SK-N-SH (cell line): Measurements from ENCODE around the gene HRK.

Source experiments
- JUND ChIP-seq: IDR thresholded peaks from 2 replicates; pipeline ENCODE4 v1.4.0; 2012
- NRF1 ChIP-seq: IDR thresholded peaks from 2 replicates; pipeline ENCODE4 v1.6.1; 2012; ENCODE audit warnings: low read depth, mild to moderate bottlenecking, low read length
- POLR2AphosphoS5 ChIP-seq: IDR thresholded peaks from 2 replicates; pipeline ENCODE4 v1.6.1; 2012; ENCODE audit warnings: low read depth, low read length
- RCOR1 ChIP-seq: fragments of 150-350 bp; IDR thresholded peaks from 2 replicates; pipeline ENCODE4 v1.6.1; 2017; ENCODE audit warnings: antibody characterized with exemption, low read length
- RXRA ChIP-seq: IDR thresholded peaks from 2 replicates; pipeline ENCODE4 v1.4.0; 2012; ENCODE audit warnings: low read depth, mild to moderate bottlenecking, borderline replicate concordance
- SIN3A ChIP-seq: IDR thresholded peaks from 2 replicates; pipeline ENCODE4 v1.6.1; 2012; ENCODE audit warnings: low read depth, mild to moderate bottlenecking, low read length, moderate library complexity, borderline replicate concordance
- YY1 ChIP-seq: IDR thresholded peaks from 2 replicates; pipeline ENCODE4 v1.4.0; 2012; ENCODE audit warnings: low read depth, mild to moderate bottlenecking
- TF ChIP-seq, protein P1 (sequence below): fragments of 200-600 bp; sonication (generic); IDR thresholded peaks from 2 replicates; pipeline ENCODE4 v1.6.1; 2017; ENCODE audit warnings: antibody characterized with exemption, mild to moderate bottlenecking, moderate library complexity
- TF ChIP-seq, protein P2 (sequence below): fragments of 150-350 bp; IDR thresholded peaks from 2 replicates; pipeline ENCODE4 v1.6.1; 2017; ENCODE audit warnings: antibody characterized with exemption, low read length, low read depth, borderline replicate concordance
- TF ChIP-seq, protein P3 (sequence below): IDR thresholded peaks from 2 replicates; pipeline ENCODE4; 2012
- TF ChIP-seq, protein P4 (sequence below): IDR thresholded peaks from 2 replicates; pipeline ENCODE4 v1.4.0; 2012; ENCODE audit warnings: low read depth

DNA sequence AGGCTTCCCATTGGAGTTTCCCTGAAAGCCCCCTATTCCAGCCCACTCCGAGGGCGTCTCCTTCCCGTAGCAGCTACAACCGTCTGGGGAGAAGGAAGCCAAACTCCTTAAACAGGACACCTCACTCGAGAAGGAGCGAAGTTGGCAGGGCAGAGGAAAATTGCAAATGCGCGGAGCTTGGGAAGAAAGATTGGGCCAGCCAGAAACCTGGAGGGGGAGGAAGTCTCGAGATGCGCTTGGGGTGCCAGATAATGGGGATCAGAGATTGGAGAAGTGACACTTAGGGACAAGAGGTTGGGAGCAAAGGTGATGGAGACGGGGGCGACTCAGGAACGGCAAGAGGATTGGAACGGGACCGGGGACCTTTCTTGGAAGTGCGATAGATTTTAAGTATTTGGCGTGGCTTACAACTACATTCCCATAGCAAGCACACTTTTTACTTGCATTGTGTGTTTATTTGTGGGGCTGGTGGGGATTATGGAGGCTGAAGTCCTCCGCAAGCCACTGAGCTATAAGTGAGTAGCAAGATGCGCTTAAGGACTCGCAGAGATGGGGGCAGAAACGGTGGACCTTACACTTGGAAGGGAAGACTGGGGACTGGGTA is 926 bp downstream of the HRK start:
- TF ChIP-seq RXRA (no peak), SIN3A (no peak), POLR2AphosphoS5 (no peak), YY1 (no peak), JUND (no peak), NRF1 (no peak), RCOR1 (no peak)
- TF ChIP-seq, protein P1, sequence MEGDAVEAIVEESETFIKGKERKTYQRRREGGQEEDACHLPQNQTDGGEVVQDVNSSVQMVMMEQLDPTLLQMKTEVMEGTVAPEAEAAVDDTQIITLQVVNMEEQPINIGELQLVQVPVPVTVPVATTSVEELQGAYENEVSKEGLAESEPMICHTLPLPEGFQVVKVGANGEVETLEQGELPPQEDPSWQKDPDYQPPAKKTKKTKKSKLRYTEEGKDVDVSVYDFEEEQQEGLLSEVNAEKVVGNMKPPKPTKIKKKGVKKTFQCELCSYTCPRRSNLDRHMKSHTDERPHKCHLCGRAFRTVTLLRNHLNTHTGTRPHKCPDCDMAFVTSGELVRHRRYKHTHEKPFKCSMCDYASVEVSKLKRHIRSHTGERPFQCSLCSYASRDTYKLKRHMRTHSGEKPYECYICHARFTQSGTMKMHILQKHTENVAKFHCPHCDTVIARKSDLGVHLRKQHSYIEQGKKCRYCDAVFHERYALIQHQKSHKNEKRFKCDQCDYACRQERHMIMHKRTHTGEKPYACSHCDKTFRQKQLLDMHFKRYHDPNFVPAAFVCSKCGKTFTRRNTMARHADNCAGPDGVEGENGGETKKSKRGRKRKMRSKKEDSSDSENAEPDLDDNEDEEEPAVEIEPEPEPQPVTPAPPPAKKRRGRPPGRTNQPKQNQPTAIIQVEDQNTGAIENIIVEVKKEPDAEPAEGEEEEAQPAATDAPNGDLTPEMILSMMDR, result no peak
- TF ChIP-seq, protein P2, sequence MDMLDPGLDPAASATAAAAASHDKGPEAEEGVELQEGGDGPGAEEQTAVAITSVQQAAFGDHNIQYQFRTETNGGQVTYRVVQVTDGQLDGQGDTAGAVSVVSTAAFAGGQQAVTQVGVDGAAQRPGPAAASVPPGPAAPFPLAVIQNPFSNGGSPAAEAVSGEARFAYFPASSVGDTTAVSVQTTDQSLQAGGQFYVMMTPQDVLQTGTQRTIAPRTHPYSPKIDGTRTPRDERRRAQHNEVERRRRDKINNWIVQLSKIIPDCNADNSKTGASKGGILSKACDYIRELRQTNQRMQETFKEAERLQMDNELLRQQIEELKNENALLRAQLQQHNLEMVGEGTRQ, result no peak
- TF ChIP-seq, protein P3, sequence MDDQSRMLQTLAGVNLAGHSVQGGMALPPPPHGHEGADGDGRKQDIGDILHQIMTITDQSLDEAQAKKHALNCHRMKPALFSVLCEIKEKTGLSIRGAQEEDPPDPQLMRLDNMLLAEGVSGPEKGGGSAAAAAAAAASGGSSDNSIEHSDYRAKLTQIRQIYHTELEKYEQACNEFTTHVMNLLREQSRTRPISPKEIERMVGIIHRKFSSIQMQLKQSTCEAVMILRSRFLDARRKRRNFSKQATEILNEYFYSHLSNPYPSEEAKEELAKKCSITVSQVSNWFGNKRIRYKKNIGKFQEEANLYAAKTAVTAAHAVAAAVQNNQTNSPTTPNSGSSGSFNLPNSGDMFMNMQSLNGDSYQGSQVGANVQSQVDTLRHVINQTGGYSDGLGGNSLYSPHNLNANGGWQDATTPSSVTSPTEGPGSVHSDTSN, result no peak
- TF ChIP-seq, protein P4, sequence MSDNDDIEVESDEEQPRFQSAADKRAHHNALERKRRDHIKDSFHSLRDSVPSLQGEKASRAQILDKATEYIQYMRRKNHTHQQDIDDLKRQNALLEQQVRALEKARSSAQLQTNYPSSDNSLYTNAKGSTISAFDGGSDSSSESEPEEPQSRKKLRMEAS, result no peak
